DND-41 (cell line): Measurements from ENCODE around the gene CTNNA3.

Experiments used
- EZH2 ChIP-seq: IDR thresholded peaks from 3 replicates; pipeline ENCODE4 v1.6.1; 2012; ENCODE audit warnings: borderline replicate concordance, low read depth, mild to moderate bottlenecking, moderate library complexity, low read length, inconsistent platforms; ENCODE audit not compliant: severe bottlenecking
- TF ChIP-seq, protein P1 (sequence below): IDR thresholded peaks from 2 replicates; pipeline ENCODE4 v1.5.1; 2012; ENCODE audit warnings: borderline replicate concordance, low read length, moderate library complexity, mild to moderate bottlenecking; ENCODE audit not compliant: poor library complexity, severe bottlenecking; ENCODE audit errors: extremely low read depth

DNA sequence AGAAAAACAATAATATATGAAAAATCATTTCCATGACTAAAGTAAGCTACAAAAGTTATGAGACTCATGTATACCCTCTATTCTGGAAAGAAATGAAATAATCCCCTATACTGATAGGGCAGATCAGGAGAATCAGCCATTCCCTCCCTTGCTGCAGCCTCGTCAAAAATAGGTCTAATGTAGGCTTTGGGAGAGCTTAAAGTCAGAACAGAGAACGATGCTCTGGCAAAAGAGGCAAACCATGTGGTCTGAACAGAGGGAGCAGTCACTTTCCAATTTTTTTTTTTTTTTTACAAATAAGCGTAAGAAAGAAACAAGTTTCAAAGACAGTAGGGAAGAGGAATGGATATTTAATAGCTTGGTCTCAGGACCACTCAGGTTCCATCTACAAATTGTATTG lies 1232.4 kb downstream of the CTNNA3 start:
- TF ChIP-seq, protein P1, sequence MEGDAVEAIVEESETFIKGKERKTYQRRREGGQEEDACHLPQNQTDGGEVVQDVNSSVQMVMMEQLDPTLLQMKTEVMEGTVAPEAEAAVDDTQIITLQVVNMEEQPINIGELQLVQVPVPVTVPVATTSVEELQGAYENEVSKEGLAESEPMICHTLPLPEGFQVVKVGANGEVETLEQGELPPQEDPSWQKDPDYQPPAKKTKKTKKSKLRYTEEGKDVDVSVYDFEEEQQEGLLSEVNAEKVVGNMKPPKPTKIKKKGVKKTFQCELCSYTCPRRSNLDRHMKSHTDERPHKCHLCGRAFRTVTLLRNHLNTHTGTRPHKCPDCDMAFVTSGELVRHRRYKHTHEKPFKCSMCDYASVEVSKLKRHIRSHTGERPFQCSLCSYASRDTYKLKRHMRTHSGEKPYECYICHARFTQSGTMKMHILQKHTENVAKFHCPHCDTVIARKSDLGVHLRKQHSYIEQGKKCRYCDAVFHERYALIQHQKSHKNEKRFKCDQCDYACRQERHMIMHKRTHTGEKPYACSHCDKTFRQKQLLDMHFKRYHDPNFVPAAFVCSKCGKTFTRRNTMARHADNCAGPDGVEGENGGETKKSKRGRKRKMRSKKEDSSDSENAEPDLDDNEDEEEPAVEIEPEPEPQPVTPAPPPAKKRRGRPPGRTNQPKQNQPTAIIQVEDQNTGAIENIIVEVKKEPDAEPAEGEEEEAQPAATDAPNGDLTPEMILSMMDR: no peak
- TF ChIP-seq EZH2: no peak
